Measurements from ENCODE around the gene LHPP. TPM values are rescaled to one million over a fixed set of nuclear protein-coding genes. Genes with fewer than 3 reads are reported as not detected.
A peak's percentile ranks its signal among the peaks of the same experiment; 100 is the strongest.

The LHPP gene
- total and polyA plus RNA-seq, 10 donors = 16.8 to 36.8 (median 23.5) TPM

- peaks cover 0 to 7% (median 0%) of the 10 kb centered on the region in 8 donors for H3K9me3 ChIP-seq
- no peak overlapping the region for H3K27ac ChIP-seq
- peaks cover 0 to 28% (median 18%) of the 10 kb centered on the region in 6 donors for H3K4me1 ChIP-seq
- TF ChIP-seq CTCF (IDR thresholded peaks at IDR 0.05 in 8 of 11, conservative IDR thresholded peaks at IDR 0.05 in 3 of 11) (no peak), POLR2A (IDR thresholded peaks at IDR 0.05) (no peak), POLR2AphosphoS5 (IDR thresholded peaks at IDR 0.05) (no peak)
- no peak for DNase-seq
- no peaks in the 10 kb centered on the region for H3K36me3 ChIP-seq
- no peak overlapping the region for H3K4me3 ChIP-seq
- 86 to 93% (median 90%) methylated on average over 7 of the region's 7 CpGs for WGBS, 5 donors
- H3K27me3 ChIP-seq (replicated peaks in 1 of 7) = no peaks in the 10 kb centered on the region
- intact Hi-C loops (cut with DNase I; ENCODE audit: low total_unique reads) = no loop called here
These were observed 101.9 kb downstream of the LHPP start for GRCh38 chr10:124563320-124564040.

- peaks cover 0 to 31% (median 13%) of the 10 kb centered on the region in 6 donors for H3K4me1 ChIP-seq
- H3K27me3 ChIP-seq (replicated peaks in 1 of 7) = no peaks in the 10 kb centered on the region
- TF ChIP-seq POLR2A (IDR thresholded peaks at IDR 0.05) = no peak
- 81 to 88% (median 86%) methylated on average over 9 of the region's 9 CpGs for WGBS, 5 donors
- no peak overlapping the region for H3K4me3 ChIP-seq
- DNase-seq = no peak
- H3K27ac ChIP-seq = no peak overlapping the region
- peaks cover 0 to 7% (median 0%) of the 10 kb centered on the region in 8 donors for H3K9me3 ChIP-seq
- H3K36me3 ChIP-seq = no peaks in the 10 kb centered on the region
- intact Hi-C loops (cut with DNase I; ENCODE audit: low total_unique reads) = no loop called here
These were observed 103.3 kb downstream of the LHPP start for GRCh38 chr10:124564881-124565280.

GRCh38 chr10:124565565-124566221 lies 104.1 kb downstream of the LHPP start:
- TF ChIP-seq POLR2AphosphoS5 (IDR thresholded peaks at IDR 0.05) (peak in 1 of 3 donors; percentile 17), POLR2A (IDR thresholded peaks at IDR 0.05) (no peak), CTCF (IDR thresholded peaks at IDR 0.05 in 8 of 11, conservative IDR thresholded peaks at IDR 0.05 in 3 of 11) (peak in 8 of 11 experiments; percentile 20 to 49 (median 44))
- intact Hi-C loops (cut with DNase I; ENCODE audit: low total_unique reads) = no loop called here
- Histone ChIP-seq H3K4me1 (peaks cover 4 to 30% (median 15%) of the 10 kb centered on the region in 6 donors), H3K9me3 (peaks cover 0 to 7% (median 0%) of the 10 kb centered on the region in 8 donors), H3K4me3 (no peak overlapping the region), H3K27ac (no peak overlapping the region), H3K36me3 (no peaks in the 10 kb centered on the region), H3K27me3 (replicated peaks in 1 of 7) (no peaks in the 10 kb centered on the region)
- 63 to 80% (median 74%) methylated on average over 26 to 27 of the region's 27 CpGs for WGBS, 5 donors
- peak; percentile 77 for DNase-seq

GRCh38 chr10:124566222-124566888 lies 104.7 kb downstream of the LHPP start:
- no peak overlapping the region for H3K27ac ChIP-seq
- H3K27me3 ChIP-seq (replicated peaks in 1 of 7) = no peaks in the 10 kb centered on the region
- TF ChIP-seq CTCF (IDR thresholded peaks at IDR 0.05 in 8 of 11, conservative IDR thresholded peaks at IDR 0.05 in 3 of 11) (no peak), POLR2A (IDR thresholded peaks at IDR 0.05) (no peak), POLR2AphosphoS5 (IDR thresholded peaks at IDR 0.05) (no peak)
- no peaks in the 10 kb centered on the region for H3K36me3 ChIP-seq
- peaks cover 4 to 29% (median 15%) of the 10 kb centered on the region in 6 donors for H3K4me1 ChIP-seq
- DNase-seq = peak; percentile 56
- no peak overlapping the region for H3K4me3 ChIP-seq
- 86 to 98% (median 95%) methylated on average over 8 to 9 of the region's 9 CpGs for WGBS, 5 donors
- peaks cover 0 to 7% (median 0%) of the 10 kb centered on the region in 8 donors for H3K9me3 ChIP-seq
- intact Hi-C loops (cut with DNase I; ENCODE audit: low total_unique reads) = no loop called here

Measured in spleen (tissue), 11 donors.